CD14-positive monocyte (primary cell): ENCODE results near the gene OGFRL1. TPM values are rescaled to one million over a fixed set of nuclear protein-coding genes. Genes with fewer than 3 reads are reported as not detected.

Source experiments
- DNase-seq, 3 donors: peaks; one replicate each; pipeline ENCODE4 v3.0.0-alpha.2; 2011 to 2022
- H2AFZ ChIP-seq: 2 replicates; pipeline ENCODE4 v1.6.0; 2012; ENCODE audit warnings: mild to moderate bottlenecking, low read depth, low read length, inconsistent platforms; ENCODE audit not compliant: insufficient read depth, poor library complexity, severe bottlenecking
- H3K27ac ChIP-seq, 2 donors: 1 replicate in 1 of 2; 2 replicates in 1 of 2; pipeline ENCODE4 v1.5.1; 2012 to 2013; ENCODE audit warnings: low read length in 2 of 2, control low read depth in 1 of 2, inconsistent platforms in 1 of 2, low read depth in 1 of 2, mild to moderate bottlenecking in 1 of 2
- H3K27me3 ChIP-seq, 2 donors: one replicate each; pipeline versions ENCODE4 v1.6.0 to v1.6.1; 2011 to 2013; ENCODE audit warnings: low read length in 2 of 2; ENCODE audit not compliant: control insufficient read depth in 2 of 2, insufficient read depth in 2 of 2
- H3K36me3 ChIP-seq, 2 donors: replicated peaks in 1 of 2; 1 replicate in 1 of 2; 2 replicates in 1 of 2; pipeline versions ENCODE4 v1.5.1 to v1.6.1; 2012 to 2013; ENCODE audit warnings: low read length in 2 of 2, control low read depth in 1 of 2, inconsistent platforms in 1 of 2, mild to moderate bottlenecking in 1 of 2; ENCODE audit not compliant: insufficient read depth in 2 of 2, control insufficient read depth in 1 of 2
- H3K4me1 ChIP-seq, 2 donors: 1 replicate in 1 of 2; 2 replicates in 1 of 2; pipeline versions ENCODE4 v1.5.1 to v1.6.1; 2012 to 2013; ENCODE audit warnings: low read length in 2 of 2, control low read depth in 1 of 2, inconsistent platforms in 1 of 2, mild to moderate bottlenecking in 1 of 2, moderate library complexity in 1 of 2; ENCODE audit not compliant: insufficient read depth in 2 of 2, control insufficient read depth in 1 of 2
- H3K4me2 ChIP-seq: replicated peaks from 2 replicates; pipeline ENCODE3; 2012; ENCODE audit warnings: low read length, moderate library complexity, mild to moderate bottlenecking; ENCODE audit not compliant: poor library complexity, severe bottlenecking; ENCODE audit errors: extremely low read depth
- H3K4me3 ChIP-seq, 3 experiments: fragments of 200-600 bp in 1 of 3; sonication (generic) in 1 of 3; replicated peaks in 1 of 3; 1 replicate in 2 of 3; 2 replicates in 1 of 3; pipeline ENCODE4 v1.5.1; 2011 to 2013; ENCODE audit warnings: low read length in 3 of 3, mild to moderate bottlenecking in 3 of 3, control low read depth in 2 of 3, low read depth in 2 of 3, inconsistent platforms in 1 of 3, moderate library complexity in 1 of 3
- H3K79me2 ChIP-seq: 2 replicates; pipeline ENCODE4 v1.6.0; 2012; ENCODE audit warnings: mild to moderate bottlenecking, control low read depth, inconsistent platforms, low read length, moderate library complexity; ENCODE audit not compliant: insufficient read depth
- H3K9ac ChIP-seq: 2 replicates; pipeline ENCODE4 v1.6.0; 2017; ENCODE audit warnings: low read length, mild to moderate bottlenecking; ENCODE audit not compliant: insufficient read depth, poor library complexity, severe bottlenecking
- H3K9me3 ChIP-seq, 2 donors: replicated peaks in 1 of 2; 1 replicate in 1 of 2; 2 replicates in 1 of 2; pipeline versions ENCODE4 v1.5.1 to v1.6.1; 2012 to 2013; ENCODE audit warnings: low read length in 2 of 2, control low read depth in 1 of 2; ENCODE audit not compliant: control insufficient read depth in 1 of 2, insufficient read depth in 1 of 2
- H4K20me1 ChIP-seq: 2 replicates; pipeline ENCODE4 v1.6.0; 2012; ENCODE audit warnings: mild to moderate bottlenecking, low read length, control low read depth, moderate library complexity; ENCODE audit not compliant: insufficient read depth
- H3K27ac Mint-ChIP-seq, 7 donors: one replicate each; pipeline ENCODE4 v1.8.0; 2020; ENCODE audit warnings: mild to moderate bottlenecking in 7 of 7, mixed read lengths in 7 of 7, moderate library complexity in 6 of 7, inconsistent platforms in 2 of 7
- H3K27me3 Mint-ChIP-seq, 3 donors: one replicate each; pipeline ENCODE4 v1.8.0; 2021 to 2022; ENCODE audit warnings: low read depth in 3 of 3, mild to moderate bottlenecking in 3 of 3, mixed read lengths in 3 of 3, moderate library complexity in 3 of 3, inconsistent platforms in 1 of 3
- H3K36me3 Mint-ChIP-seq, 2 donors: one replicate each; pipeline ENCODE4 v1.8.0; 2020; ENCODE audit warnings: mixed read lengths in 2 of 2, inconsistent platforms in 1 of 2, mild to moderate bottlenecking in 1 of 2
- H3K4me1 Mint-ChIP-seq: one replicate; pipeline ENCODE4 v1.8.0; 2020; ENCODE audit warnings: mild to moderate bottlenecking, mixed read lengths
- H3K4me3 Mint-ChIP-seq, 2 donors: one replicate each; pipeline ENCODE4 v1.8.0; 2020; ENCODE audit warnings: mild to moderate bottlenecking in 2 of 2, mixed read lengths in 2 of 2, moderate library complexity in 1 of 2
- H3K9me3 Mint-ChIP-seq, 7 donors: one replicate each; pipeline ENCODE4 v1.8.0; 2020 to 2022; ENCODE audit warnings: mixed read lengths in 7 of 7, mild to moderate bottlenecking in 6 of 7, moderate library complexity in 6 of 7, inconsistent platforms in 2 of 7
- WGBS: methylation state at CpG from one replicate; pipeline ENCODE4 v1.1.5; 2013; ENCODE audit warnings: missing lambda C conversion rate; ENCODE audit not compliant: insufficient coverage; 5-methylcytosine and 5-hydroxymethylcytosine counted together
- intact Hi-C, 2 donors: fragments of 100-400 bp; cut with micrococcal nuclease; formaldehyde crosslinking; loops; one replicate each; pipeline versions ENCODE4 v1.15.0 to v1.15.1; 2023
- polyA plus RNA-seq, 3 donors: library from polyadenylated mRNA; depleted of rRNA in 1 of 3; unstranded in 2 of 3; stranded (reverse) in 1 of 3; fragments of 300-500 nt in 2 of 3; fragments of >200 nt in 1 of 3; fragmentation: Illumina TruSeq in 2 of 3; gene quantifications; 1 replicate in 2 of 3; 2 replicates in 1 of 3; pipeline ENCODE4 v1.2.3, GENCODE V29; 2012 to 2021
- TF ChIP-seq, protein P1 (sequence below): fragments of 200-600 bp; IDR thresholded peaks from one replicate; pipeline ENCODE4 v1.8.0; 2022; ENCODE audit warnings: antibody characterized with exemption, mild to moderate bottlenecking

OGFRL1 gene
- polyA plus RNA-seq, 3 donors: 52.9 to 72.8 (median 58.3) TPM

DNA sequence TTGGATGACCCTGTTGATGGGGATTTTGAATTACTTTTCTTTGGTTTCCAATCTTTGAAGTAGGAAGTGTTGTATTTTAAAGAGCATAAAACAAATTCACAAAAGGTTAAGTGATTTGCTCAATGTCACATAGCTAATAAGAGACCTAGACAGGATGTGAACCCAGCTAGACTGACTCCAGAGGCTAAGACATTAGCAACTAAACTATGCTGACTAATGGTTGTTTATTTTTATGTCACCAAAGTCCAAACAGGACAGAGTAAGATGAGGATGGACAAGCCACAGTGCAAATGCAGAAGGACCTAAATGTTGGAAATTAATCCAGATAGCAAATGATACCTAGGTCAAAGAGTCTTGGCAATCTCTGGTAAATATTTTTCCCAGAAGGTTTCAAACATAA, 38.0 kb downstream of the OGFRL1 start:
- no peak for DNase-seq
- Mint-ChIP-seq H3K4me1 (peaks cover 11% of the 10 kb centered on the region), H3K27me3 (peaks cover 0 to 1% (median 0%) of the 10 kb centered on the region in 3 donors), H3K36me3 (no peaks in the 10 kb centered on the region), H3K9me3 (no peaks in the 10 kb centered on the region), H3K27ac (no peak overlapping the region), H3K4me3 (no peak overlapping the region)
- intact Hi-C loops: no loop called here
- Histone ChIP-seq H3K36me3 (no peaks in the 10 kb centered on the region), H3K79me2 (no peaks in the 10 kb centered on the region), H3K4me2 (no peak overlapping the region), H2AFZ (no peak overlapping the region), H4K20me1 (no peaks in the 10 kb centered on the region), H3K4me3 (no peak overlapping the region), H3K4me1 (peaks cover 4 to 12% of the 10 kb centered on the region in 2 donors), H3K9ac (no peak overlapping the region), H3K27me3 (no peaks in the 10 kb centered on the region), H3K27ac (no peak overlapping the region), H3K9me3 (no peaks in the 10 kb centered on the region)
- TF ChIP-seq, protein P1, sequence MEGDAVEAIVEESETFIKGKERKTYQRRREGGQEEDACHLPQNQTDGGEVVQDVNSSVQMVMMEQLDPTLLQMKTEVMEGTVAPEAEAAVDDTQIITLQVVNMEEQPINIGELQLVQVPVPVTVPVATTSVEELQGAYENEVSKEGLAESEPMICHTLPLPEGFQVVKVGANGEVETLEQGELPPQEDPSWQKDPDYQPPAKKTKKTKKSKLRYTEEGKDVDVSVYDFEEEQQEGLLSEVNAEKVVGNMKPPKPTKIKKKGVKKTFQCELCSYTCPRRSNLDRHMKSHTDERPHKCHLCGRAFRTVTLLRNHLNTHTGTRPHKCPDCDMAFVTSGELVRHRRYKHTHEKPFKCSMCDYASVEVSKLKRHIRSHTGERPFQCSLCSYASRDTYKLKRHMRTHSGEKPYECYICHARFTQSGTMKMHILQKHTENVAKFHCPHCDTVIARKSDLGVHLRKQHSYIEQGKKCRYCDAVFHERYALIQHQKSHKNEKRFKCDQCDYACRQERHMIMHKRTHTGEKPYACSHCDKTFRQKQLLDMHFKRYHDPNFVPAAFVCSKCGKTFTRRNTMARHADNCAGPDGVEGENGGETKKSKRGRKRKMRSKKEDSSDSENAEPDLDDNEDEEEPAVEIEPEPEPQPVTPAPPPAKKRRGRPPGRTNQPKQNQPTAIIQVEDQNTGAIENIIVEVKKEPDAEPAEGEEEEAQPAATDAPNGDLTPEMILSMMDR: no peak

DNA sequence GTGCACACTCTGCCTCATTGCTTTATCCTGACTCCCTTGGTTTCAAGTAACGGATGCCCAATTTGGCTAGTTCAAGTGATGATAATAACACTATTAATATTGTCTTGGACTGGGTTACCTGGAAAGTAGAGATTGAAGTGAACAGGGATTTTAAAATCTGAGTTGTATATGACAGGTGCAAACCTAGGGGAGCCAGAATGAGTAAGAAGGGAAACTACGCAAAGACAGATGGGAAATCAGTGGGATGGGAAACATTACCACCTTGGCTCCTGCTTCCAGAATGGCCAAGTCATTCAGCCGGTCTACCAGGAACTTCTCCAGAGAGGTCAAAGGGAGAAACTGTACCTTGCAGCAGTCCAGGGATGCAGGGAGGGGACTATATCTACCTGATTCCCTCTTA, 41.9 kb downstream of the OGFRL1 start:
- Histone ChIP-seq H3K4me2 (no peak overlapping the region), H3K27ac (no peak overlapping the region), H3K79me2 (no peaks in the 10 kb centered on the region), H4K20me1 (no peaks in the 10 kb centered on the region), H3K4me3 (no peak overlapping the region), H3K9ac (no peak overlapping the region), H3K36me3 (no peaks in the 10 kb centered on the region), H2AFZ (no peak overlapping the region), H3K9me3 (no peaks in the 10 kb centered on the region), H3K27me3 (no peaks in the 10 kb centered on the region), H3K4me1 (no peaks in the 10 kb centered on the region)
- Mint-ChIP-seq H3K4me3 (no peak overlapping the region), H3K9me3 (no peaks in the 10 kb centered on the region), H3K4me1 (peaks cover 8% of the 10 kb centered on the region), H3K27ac (no peak overlapping the region), H3K27me3 (peaks cover 0 to 1% (median 0%) of the 10 kb centered on the region in 3 donors), H3K36me3 (no peaks in the 10 kb centered on the region)
- 100% methylated on average over 2 of the region's 3 CpGs for WGBS
- DNase-seq: no peak
- intact Hi-C loops: no loop called here
- TF ChIP-seq, protein P1: no peak
